Mammary epithelial cell (primary cell): ENCODE measurements around the gene ADAM12.

Experiments used
- CTCF ChIP-seq, 2 donors: IDR thresholded peaks in 1 of 2; conservative IDR thresholded peaks in 1 of 2; 2 replicates each; pipeline ENCODE4 v1.5.1; 2011 to 2012; ENCODE audit warnings: inconsistent platforms in 2 of 2, low read length in 2 of 2, mild to moderate bottlenecking in 2 of 2, control low read depth in 1 of 2, low read depth in 1 of 2; ENCODE audit not compliant: insufficient read depth in 1 of 2; ENCODE audit errors: extremely low read depth in 1 of 2
- EZH2 ChIP-seq: IDR thresholded peaks from 2 replicates; pipeline ENCODE4 v1.6.1; 2012; ENCODE audit warnings: low read length, inconsistent platforms, borderline replicate concordance

DNA sequence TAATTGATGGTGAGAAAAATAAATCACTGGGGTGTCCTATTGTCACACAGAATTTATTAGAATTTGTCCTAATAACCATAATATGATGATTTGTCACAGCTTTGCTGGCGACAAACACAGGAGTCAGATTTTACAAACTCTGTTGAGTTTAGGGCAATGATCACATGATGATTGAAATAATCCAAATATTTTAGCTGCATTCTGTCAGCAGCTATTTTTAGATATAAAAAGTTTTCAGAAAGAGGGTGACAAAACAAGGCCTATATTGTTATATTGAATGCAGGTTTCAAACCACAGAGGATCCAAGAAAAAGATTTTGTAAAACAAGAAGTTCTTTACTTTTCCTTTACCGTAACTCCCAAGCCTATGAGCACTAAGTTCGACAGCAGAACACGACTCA lies 178.8 kb downstream of the ADAM12 start:
- no peak for TF ChIP-seq CTCF (conservative IDR thresholded peaks at IDR 0.05 in 1 of 2, IDR thresholded peaks at IDR 0.05 in 1 of 2; ENCODE audit: extremely low read depth in 1 of 2, insufficient read depth in 1 of 2, low read depth in 1 of 2, low read length in 2 of 2)
- TF ChIP-seq EZH2 = no peak
